Measurements from ENCODE around the gene MALRD1.

DNA sequence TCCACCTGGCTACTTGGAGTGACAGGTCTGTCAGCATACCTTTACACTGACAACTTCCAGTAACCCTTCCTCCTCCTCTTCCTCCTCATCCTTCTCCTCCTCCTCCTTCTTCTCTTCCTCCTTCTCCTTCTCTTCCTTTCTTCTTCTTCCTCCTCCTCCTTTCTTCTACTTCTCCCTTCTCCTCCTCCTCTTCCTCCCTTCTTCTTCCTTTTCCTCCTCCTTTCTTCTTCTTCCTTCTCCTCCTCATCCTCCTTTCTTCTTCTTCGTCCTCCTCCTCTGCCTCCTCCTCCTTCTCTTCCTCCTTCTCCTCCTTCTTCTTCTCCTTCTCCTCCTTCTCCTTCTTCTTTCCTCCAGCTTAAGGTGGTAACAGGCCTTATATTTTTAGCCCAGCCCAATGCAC lies 658.3 kb downstream of the MALRD1 start:
- TF ChIP-seq, protein P1, sequence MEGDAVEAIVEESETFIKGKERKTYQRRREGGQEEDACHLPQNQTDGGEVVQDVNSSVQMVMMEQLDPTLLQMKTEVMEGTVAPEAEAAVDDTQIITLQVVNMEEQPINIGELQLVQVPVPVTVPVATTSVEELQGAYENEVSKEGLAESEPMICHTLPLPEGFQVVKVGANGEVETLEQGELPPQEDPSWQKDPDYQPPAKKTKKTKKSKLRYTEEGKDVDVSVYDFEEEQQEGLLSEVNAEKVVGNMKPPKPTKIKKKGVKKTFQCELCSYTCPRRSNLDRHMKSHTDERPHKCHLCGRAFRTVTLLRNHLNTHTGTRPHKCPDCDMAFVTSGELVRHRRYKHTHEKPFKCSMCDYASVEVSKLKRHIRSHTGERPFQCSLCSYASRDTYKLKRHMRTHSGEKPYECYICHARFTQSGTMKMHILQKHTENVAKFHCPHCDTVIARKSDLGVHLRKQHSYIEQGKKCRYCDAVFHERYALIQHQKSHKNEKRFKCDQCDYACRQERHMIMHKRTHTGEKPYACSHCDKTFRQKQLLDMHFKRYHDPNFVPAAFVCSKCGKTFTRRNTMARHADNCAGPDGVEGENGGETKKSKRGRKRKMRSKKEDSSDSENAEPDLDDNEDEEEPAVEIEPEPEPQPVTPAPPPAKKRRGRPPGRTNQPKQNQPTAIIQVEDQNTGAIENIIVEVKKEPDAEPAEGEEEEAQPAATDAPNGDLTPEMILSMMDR (IDR thresholded peaks at IDR 0.05) = no peak
- no peak for TF ChIP-seq POLR2A (IDR thresholded peaks at IDR 0.05)

Data from uterus (tissue), 2 donors.